A673 (cell line): ENCODE measurements around the gene PADI1. TPM values are rescaled to one million over a fixed set of nuclear protein-coding genes. Genes with fewer than 3 reads are reported as not detected.

Experiments used
- BruUV-seq: library from RNA; stranded (reverse); fragments of 400-500 nt; replicated peaks from 2 replicates; lab custom pipeline; 2021; lab: Mats Ljungman, UMichigan
- CTCF ChIA-PET: fragments of 300-600 bp; sonication (Branson Sonifier 250); formaldehyde crosslinking; loops from one replicate; lab custom pipeline; 2022; ENCODE audit warnings: antibody characterized with exemption; lab: Charles Lee
- POLR2A ChIA-PET: fragments of 300-600 bp; sonication (Branson Sonifier 250); formaldehyde crosslinking; loops from one replicate; lab custom pipeline; 2022; ENCODE audit warnings: antibody characterized with exemption; ENCODE audit not compliant: low non-redundant PET; lab: Charles Lee
- DNase-seq: peaks from one replicate; pipeline ENCODE4 v3.0.0-alpha.2; 2015; ENCODE audit warnings: low spot score
- H3K27ac ChIP-seq: fragments of 200-600 bp; sonication (generic); 2 replicates; pipeline ENCODE4 v1.5.1; 2016; ENCODE audit warnings: mixed run types, low read depth, mild to moderate bottlenecking, mixed read lengths, antibody characterized with exemption, low read length; ENCODE audit not compliant: poor library complexity, severe bottlenecking
- H3K27me3 ChIP-seq: fragments of 200-600 bp; sonication (generic); replicated peaks from 2 replicates; pipeline ENCODE4 v1.6.1; 2017; ENCODE audit warnings: mixed run types, low read depth, mild to moderate bottlenecking, mixed read lengths, antibody characterized with exemption, low read length; ENCODE audit not compliant: insufficient read depth, poor library complexity
- H3K36me3 ChIP-seq: fragments of 200-600 bp; sonication (generic); 2 replicates; pipeline ENCODE4 v1.6.1; 2016; ENCODE audit warnings: mixed run types, mild to moderate bottlenecking, mixed read lengths, antibody characterized with exemption, low read length; ENCODE audit not compliant: insufficient read depth, poor library complexity, severe bottlenecking
- H3K4me1 ChIP-seq: fragments of 200-600 bp; sonication (generic); 2 replicates; pipeline ENCODE4 v1.6.1; 2017; ENCODE audit warnings: mixed run types, mild to moderate bottlenecking, mixed read lengths, antibody characterized with exemption, low read length; ENCODE audit not compliant: insufficient read depth, poor library complexity, severe bottlenecking
- H3K4me3 ChIP-seq: fragments of 200-600 bp; sonication (generic); 2 replicates; pipeline ENCODE4 v1.5.1; 2016; ENCODE audit warnings: low read depth, mixed run types, mild to moderate bottlenecking, mixed read lengths, low read length; ENCODE audit not compliant: poor library complexity, severe bottlenecking
- H3K9me3 ChIP-seq: fragments of 200-600 bp; sonication (generic); 2 replicates; pipeline ENCODE4 v1.6.1; 2016; ENCODE audit warnings: mixed run types, low read depth, mild to moderate bottlenecking, mixed read lengths, antibody characterized with exemption, low read length; ENCODE audit not compliant: poor library complexity, severe bottlenecking
- CTCF ChIP-seq: fragments of 300-800, 200-600 bp; sonication (generic); conservative IDR thresholded peaks from 2 replicates; pipeline ENCODE4 v1.5.1; 2017; ENCODE audit warnings: low read depth, mild to moderate bottlenecking, antibody characterized with exemption, low read length, moderate library complexity, mixed read lengths
- EZH2 ChIP-seq: fragments of 200-600 bp; sonication (generic); IDR thresholded peaks from 2 replicates; pipeline ENCODE4 v1.6.1; 2017; ENCODE audit warnings: borderline replicate concordance, low read depth, mild to moderate bottlenecking, mixed read lengths, antibody characterized with exemption, low read length; ENCODE audit not compliant: poor library complexity, severe bottlenecking
- intact Hi-C: fragments of 100-400 bp; cut with micrococcal nuclease; formaldehyde crosslinking; loops from one replicate; pipeline ENCODE4 v1.10.0; 2022; ENCODE audit not compliant: unreplicated experiment
- total RNA-seq: library from RNA; stranded (reverse); gene quantifications from 2 replicates; pipeline ENCODE4 v1.2.3, GENCODE V29; 2021

The PADI1 gene
- total RNA-seq, 1 experiment from 2014 or later = 0.56 TPM

DNA sequence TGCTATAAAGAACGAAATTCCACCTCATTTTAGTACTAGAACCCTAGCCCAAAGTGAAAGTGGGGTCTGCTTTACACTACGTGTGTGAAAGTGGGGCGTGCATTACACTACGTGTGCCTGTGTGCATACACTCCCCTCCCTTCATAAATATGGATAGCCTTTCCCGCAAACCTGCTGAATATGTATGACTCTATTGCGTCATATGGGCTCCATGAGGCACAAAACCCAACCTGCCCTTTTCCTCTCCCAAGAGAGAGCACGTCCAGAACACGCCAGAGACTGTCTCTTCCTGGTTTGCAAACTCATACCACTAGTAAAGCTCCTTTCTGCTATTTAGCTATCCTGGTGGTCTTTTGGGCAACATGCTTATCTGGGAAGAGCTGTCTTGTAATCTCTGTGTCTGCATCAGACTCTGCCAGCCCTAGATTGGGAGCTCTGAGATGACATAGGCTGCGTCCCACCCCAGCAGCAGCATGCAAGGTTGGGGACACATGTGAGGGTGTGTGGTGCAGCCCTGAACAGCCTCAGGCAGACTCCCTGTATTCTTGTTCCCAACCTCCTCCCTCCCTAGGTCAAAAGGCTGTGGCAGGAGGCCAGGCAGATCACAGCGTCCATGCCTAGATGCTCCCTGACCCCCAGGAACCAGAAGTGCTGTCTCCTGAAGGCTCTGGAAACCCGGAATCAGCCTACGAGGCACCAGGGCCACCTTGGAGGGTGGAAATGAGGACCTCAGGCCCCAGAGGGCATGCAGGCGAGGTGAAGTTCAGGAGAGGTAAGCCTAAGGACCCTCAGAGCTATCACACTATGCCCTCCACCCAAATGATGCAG lies 12.3 kb upstream of the PADI1 start:
- no peaks in the 10 kb centered on the region for H3K36me3 ChIP-seq
- peaks cover 26% of the 10 kb centered on the region for H3K4me1 ChIP-seq
- H3K27ac ChIP-seq = peak overlapping the region; percentile 83
- TSS peak; percentile 72 for BruUV-seq
- CTCF ChIA-PET = no interaction called here
- H3K9me3 ChIP-seq = peaks cover 10% of the 10 kb centered on the region
- intact Hi-C loops = loop anchor here (5.0 kb wide), 1 partner anchor 65 kb away; no protein-coding TSS in a partner anchor
- TF ChIP-seq CTCF (no peak), EZH2 (no peak)
- DNase-seq = peak; percentile 88
- POLR2A ChIA-PET = no interaction called here
- H3K4me3 ChIP-seq = no peak overlapping the region
- no peaks in the 10 kb centered on the region for H3K27me3 ChIP-seq

DNA sequence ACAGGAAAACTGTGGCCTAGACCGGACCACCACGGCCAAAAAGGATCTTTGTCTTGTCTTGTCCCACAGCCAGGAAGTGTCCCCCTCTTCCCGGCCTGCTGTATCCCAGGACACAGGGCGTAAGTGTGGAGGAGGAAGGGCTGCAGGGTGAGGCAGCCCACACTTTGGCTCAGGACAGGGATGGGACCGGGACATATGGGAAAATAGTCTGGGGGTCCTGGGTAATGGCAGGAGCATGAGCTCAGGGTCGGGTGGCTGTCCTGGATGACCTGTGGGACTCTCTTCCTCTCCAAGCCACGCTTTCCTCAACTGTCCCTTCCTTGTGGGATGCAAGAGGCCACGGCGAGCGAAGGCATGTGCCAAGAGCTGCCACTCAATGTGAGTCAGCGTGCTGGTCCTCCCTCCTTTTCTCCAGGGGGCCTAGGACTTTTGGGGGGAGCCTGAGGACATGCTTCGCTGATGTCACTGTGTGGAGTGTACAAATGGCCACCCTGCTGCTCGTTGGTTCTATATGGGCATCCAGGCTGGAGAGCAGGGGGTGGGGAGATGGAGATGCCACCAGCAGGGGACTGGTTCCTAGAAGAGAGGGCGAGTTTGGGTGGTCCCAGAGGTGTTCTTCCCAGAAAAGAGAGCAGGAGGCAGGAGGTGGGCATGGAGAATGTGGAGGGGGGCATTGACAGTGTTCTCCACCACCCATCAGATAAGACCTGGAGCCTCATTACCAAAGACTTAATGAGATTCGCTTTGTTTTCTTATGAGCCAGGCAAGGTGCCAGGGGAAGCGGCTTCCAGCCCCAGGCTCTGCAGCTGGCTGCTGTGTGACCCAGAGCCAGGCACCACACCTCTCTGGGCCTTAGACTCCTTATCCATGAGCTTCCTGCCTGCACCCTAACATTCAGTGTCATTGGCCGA lies 11.5 kb upstream of the PADI1 start:
- Histone ChIP-seq H3K27ac (peak overlapping the region; percentile 83), H3K27me3 (no peaks in the 10 kb centered on the region), H3K4me3 (no peak overlapping the region), H3K4me1 (peaks cover 26% of the 10 kb centered on the region), H3K9me3 (peaks cover 5% of the 10 kb centered on the region), H3K36me3 (no peaks in the 10 kb centered on the region)
- BruUV-seq = no TSS peak
- intact Hi-C loops = loop anchor here (5.0 kb wide), 1 partner anchor 66 kb away; no protein-coding TSS in a partner anchor
- POLR2A ChIA-PET = no interaction called here
- CTCF ChIA-PET = no interaction called here
- TF ChIP-seq CTCF (no peak), EZH2 (no peak)
- peak; percentile 50 for DNase-seq

DNA sequence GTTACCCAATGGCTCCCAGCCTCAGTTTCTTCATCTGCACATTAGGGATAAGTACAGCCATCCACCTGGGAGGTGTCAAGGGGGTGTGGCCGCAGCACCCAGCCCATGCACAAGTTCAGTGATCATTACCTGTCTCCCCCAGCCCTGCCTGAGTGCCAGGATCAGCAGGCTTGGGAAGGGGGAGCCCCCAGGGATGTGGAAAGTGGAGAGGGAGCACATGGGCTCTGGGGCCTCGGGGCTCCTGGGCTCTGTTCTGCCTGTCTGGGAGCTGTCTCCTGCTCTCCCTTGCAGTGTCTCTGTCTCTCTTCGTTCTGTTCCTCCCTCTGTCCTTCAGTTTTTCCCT lies 10.8 kb upstream of the PADI1 start:
- H3K27me3 ChIP-seq = no peaks in the 10 kb centered on the region
- POLR2A ChIA-PET = no interaction called here
- BruUV-seq = no TSS peak
- TF ChIP-seq CTCF (no peak), EZH2 (no peak)
- no peak for DNase-seq
- H3K4me1 ChIP-seq = peaks cover 26% of the 10 kb centered on the region
- H3K27ac ChIP-seq = peak overlapping the region; percentile 83
- no peaks in the 10 kb centered on the region for H3K9me3 ChIP-seq
- no peak overlapping the region for H3K4me3 ChIP-seq
- no peaks in the 10 kb centered on the region for H3K36me3 ChIP-seq
- intact Hi-C loops = loop anchor here (5.0 kb wide), 1 partner anchor 67 kb away; no protein-coding TSS in a partner anchor
- CTCF ChIA-PET = no interaction called here
